K562 (cell line): Measurements from ENCODE around the gene MARCHF3. TPM values are rescaled to one million over a fixed set of nuclear protein-coding genes. Genes with fewer than 3 reads are reported as not detected.
A peak's percentile ranks its signal among the peaks of the same experiment; 100 is the strongest.

Experiments used
- E2F4 ChIP-seq: sonication (generic); formaldehyde crosslinking; IDR thresholded peaks from 2 replicates; pipeline ENCODE4 v1.8.0; 2022; ENCODE audit warnings: mild to moderate bottlenecking, low read depth, missing genetic modification reagents
- GTF2B ChIP-seq: IDR thresholded peaks from 2 replicates; pipeline ENCODE4 v1.6.1; 2011; ENCODE audit not compliant: insufficient read length; ENCODE audit errors: extremely low read depth
- HCFC1 ChIP-seq: IDR thresholded peaks from 2 replicates; pipeline ENCODE4 v1.6.1; 2012; ENCODE audit warnings: low read depth, low read length, improper control_type of control experiment
- HDAC8 ChIP-seq: fragments of 450-650 bp; IDR thresholded peaks from 2 replicates; pipeline ENCODE4 v1.6.1; 2016; ENCODE audit warnings: mild to moderate bottlenecking, missing genetic modification characterization, moderate library complexity, missing compliant biosample characterization
- NBN ChIP-seq: fragments of 450-650 bp; IDR thresholded peaks from 2 replicates; pipeline ENCODE4 v1.6.1; 2016; ENCODE audit warnings: low read depth, mild to moderate bottlenecking
- NFE2 ChIP-seq: IDR thresholded peaks from 2 replicates; pipeline ENCODE4 v1.6.1; 2014; ENCODE audit warnings: antibody characterized with exemption, low read depth
- RNF219 ChIP-seq: fragments of 250-450 bp; sonication (Bioruptor Pico); IDR thresholded peaks from 2 replicates; pipeline ENCODE4 v1.5.0; 2022; ENCODE audit warnings: mild to moderate bottlenecking
- SRF ChIP-seq, 2 experiments: fragments of 250-450, 450-650 bp in 1 of 2; sonication (Bioruptor Pico) in 1 of 2; sonication (generic) in 1 of 2; formaldehyde crosslinking; IDR thresholded peaks; 2 replicates each; pipeline versions ENCODE4 v1.5.0 to v1.5.1; 2020 to 2022; ENCODE audit warnings: mild to moderate bottlenecking in 1 of 2, missing genetic modification reagents in 1 of 2
- TARDBP ChIP-seq: fragments of 450-650 bp; IDR thresholded peaks from 2 replicates; pipeline ENCODE4 v1.6.1; 2016
- ZNF592 ChIP-seq: fragments of 450-650 bp; IDR thresholded peaks from 2 replicates; pipeline ENCODE4 v1.6.1; 2017; ENCODE audit warnings: antibody characterized with exemption, mild to moderate bottlenecking
- ZNF655 ChIP-seq: fragments of 250-450 bp; sonication (Bioruptor Pico); IDR thresholded peaks from 2 replicates; pipeline ENCODE4 v1.5.0; 2021
- ZNF695 ChIP-seq: fragments of 450-650 bp; formaldehyde crosslinking; IDR thresholded peaks from 2 replicates; pipeline ENCODE4 v1.4.0; 2020; ENCODE audit warnings: mild to moderate bottlenecking, moderate library complexity
- ZNF764 ChIP-seq: fragments of 250-450 bp; sonication (Bioruptor Pico); IDR thresholded peaks from 2 replicates; pipeline ENCODE4 v1.4.0; 2020; ENCODE audit warnings: low read depth, mild to moderate bottlenecking, moderate library complexity
- polyA plus RNA-seq, 8 experiments: library from polyadenylated mRNA; depleted of rRNA in 4 of 8; stranded (reverse) in 5 of 8; unstranded in 3 of 8; fragments of >200 nt; fragmentation: Nextera tagmentation in 2 of 8; fragmentation: Illumina TruSeq in 1 of 8; extraction: Ambion mirVana in 2 of 8; extraction: Trizol in 1 of 8; gene quantifications; 2 replicates each; pipeline versions ENCODE4 v1.2.1 to v1.2.3, GENCODE V29; 2011 to 2014; ENCODE audit warnings: inconsistent platforms in 1 of 8, missing spikeins in 1 of 8
- total RNA-seq, 7 experiments: library from RNA; depleted of rRNA in 6 of 7; stranded (reverse); fragments of >200 nt in 6 of 7; fragmentation: Illumina TruSeq in 2 of 7; extraction: Trizol in 2 of 7; gene quantifications; 2 replicates each; pipeline versions ENCODE4 v1.2.1 to v1.2.3, GENCODE V29; 2011 to 2021; ENCODE audit warnings: low replicate concordance in 1 of 7
- TF ChIP-seq, protein P1 (sequence below): fragments of 450-650 bp; IDR thresholded peaks from 2 replicates; pipeline ENCODE4 v1.6.1; 2017; ENCODE audit warnings: mild to moderate bottlenecking, moderate library complexity

The MARCHF3 gene
- total and polyA plus RNA-seq, 9 of the 15 experiments (the other 6 are each of a cell fraction or from before 2014, with no cell fraction given), result 5.6 to 37.4 (median 16.5) TPM

DNA sequence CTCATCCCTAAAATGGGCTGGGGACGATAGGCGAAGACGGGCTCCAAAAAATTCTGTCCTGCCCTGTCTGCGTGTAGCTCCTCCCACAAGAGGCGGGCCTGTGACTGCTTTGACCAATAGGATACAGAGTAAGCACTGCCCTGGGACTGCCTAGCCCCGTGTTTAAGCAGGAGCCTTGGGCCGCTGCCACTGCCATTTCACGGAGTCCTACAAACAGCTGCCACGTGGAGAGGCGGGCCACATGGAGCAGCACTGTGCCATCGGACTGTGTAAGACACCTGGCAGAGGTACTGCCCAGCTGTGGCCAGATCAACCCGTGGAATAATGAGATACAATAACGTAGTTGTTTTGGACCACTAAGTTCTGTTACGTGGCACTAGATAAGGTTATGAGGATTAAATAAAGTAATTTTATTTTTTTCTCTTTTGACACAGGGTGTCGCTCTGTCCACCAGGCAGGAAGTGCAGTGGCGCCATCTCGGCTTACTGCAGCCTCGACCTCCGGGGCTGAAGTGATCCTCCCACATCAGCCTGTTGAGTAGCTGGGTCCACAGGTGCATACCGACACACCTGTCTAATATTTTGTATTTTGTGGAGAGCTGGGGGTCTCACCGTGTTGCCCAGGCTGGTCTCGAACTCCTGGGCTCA lies 166.2 kb downstream of the MARCHF3 start (continued):
- TF ChIP-seq RNF219 (CRISPR knock-in tag), result no peak
- TF ChIP-seq ZNF655, result no peak
- no peak for TF ChIP-seq ZNF695 (CRISPR knock-in tag)
- TF ChIP-seq SRF (CRISPR knock-in tag; IDR thresholded peaks at IDR 0.05), result no peak
- TF ChIP-seq HDAC8 (tag), result no peak
- no peak for TF ChIP-seq ZNF764 (CRISPR knock-in tag)
- TF ChIP-seq NBN, result peak; percentile 25; the same call in 1 of the 2 replicates
- TF ChIP-seq ZNF592, result peak; percentile 75; the same call in 1 of the 2 replicates
- no peak for TF ChIP-seq TARDBP
- TF ChIP-seq E2F4 (CRISPR knock-in tag), result no peak
- TF ChIP-seq, protein P1, sequence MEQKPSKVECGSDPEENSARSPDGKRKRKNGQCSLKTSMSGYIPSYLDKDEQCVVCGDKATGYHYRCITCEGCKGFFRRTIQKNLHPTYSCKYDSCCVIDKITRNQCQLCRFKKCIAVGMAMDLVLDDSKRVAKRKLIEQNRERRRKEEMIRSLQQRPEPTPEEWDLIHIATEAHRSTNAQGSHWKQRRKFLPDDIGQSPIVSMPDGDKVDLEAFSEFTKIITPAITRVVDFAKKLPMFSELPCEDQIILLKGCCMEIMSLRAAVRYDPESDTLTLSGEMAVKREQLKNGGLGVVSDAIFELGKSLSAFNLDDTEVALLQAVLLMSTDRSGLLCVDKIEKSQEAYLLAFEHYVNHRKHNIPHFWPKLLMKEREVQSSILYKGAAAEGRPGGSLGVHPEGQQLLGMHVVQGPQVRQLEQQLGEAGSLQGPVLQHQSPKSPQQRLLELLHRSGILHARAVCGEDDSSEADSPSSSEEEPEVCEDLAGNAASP, result no peak
- no peak for TF ChIP-seq HCFC1
- no peak for TF ChIP-seq NFE2
- no peak for TF ChIP-seq GTF2B
